Measurements from ENCODE around the gene ALDH1L1. TPM values are rescaled to one million over a fixed set of nuclear protein-coding genes. Genes with fewer than 3 reads are reported as not detected.
A peak's percentile ranks its signal among the peaks of the same experiment; 100 is the strongest.

ALDH1L1 gene
- total RNA-seq, 1 donor from 2014 or later: 0.06 TPM

DNA sequence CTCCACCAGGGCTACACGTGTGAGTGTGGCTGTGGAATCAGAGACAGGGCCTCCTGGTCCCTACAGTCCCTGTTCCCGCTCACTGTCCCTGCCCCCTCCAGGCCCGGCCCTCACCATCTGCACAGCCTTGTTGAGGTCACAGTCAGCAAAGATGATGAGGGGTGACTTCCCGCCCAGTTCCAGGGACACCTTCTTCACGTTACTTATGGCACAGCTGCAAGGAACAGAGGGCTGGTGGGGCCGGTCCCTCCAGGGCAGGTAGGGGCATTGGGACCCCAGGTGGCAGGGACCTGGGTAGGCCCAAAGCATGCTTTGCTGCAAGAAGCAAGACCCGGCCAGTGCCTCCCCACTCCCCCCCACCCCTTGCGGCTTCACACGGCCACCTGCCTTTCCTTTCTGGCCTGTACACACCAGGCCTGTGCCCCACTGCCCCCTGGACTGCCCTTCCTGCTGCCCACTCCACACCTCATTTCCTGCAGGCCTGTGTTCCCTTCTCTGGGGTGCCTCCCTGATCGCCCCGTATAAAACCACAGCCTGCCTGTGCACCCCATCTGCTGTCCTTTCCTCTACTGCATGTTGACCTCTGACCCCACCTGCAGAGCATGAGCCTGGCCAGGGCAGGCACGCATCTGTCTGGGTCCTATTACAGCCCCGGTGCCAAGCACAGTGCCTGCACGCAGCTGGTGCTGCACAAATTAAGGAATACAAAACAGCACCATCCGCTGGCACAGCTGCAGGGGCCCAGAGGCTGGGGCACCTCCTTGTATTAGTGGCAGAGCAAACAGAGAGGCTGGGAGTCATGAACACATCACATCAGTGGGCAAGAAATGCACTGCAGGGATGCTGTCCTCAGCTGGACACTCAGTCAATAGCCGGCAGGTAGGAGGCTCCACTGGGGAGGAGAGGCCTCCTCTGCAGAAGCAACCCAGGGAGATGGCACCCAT lies 65.7 kb downstream of the ALDH1L1 start:
- TF ChIP-seq, protein P1, sequence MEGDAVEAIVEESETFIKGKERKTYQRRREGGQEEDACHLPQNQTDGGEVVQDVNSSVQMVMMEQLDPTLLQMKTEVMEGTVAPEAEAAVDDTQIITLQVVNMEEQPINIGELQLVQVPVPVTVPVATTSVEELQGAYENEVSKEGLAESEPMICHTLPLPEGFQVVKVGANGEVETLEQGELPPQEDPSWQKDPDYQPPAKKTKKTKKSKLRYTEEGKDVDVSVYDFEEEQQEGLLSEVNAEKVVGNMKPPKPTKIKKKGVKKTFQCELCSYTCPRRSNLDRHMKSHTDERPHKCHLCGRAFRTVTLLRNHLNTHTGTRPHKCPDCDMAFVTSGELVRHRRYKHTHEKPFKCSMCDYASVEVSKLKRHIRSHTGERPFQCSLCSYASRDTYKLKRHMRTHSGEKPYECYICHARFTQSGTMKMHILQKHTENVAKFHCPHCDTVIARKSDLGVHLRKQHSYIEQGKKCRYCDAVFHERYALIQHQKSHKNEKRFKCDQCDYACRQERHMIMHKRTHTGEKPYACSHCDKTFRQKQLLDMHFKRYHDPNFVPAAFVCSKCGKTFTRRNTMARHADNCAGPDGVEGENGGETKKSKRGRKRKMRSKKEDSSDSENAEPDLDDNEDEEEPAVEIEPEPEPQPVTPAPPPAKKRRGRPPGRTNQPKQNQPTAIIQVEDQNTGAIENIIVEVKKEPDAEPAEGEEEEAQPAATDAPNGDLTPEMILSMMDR (conservative IDR thresholded peaks at IDR 0.05; ENCODE audit: low read depth, low read length): no peak
- no peak for DNase-seq (ENCODE audit: low read depth)
- H3K4me3 ChIP-seq (ENCODE audit: low read depth, low read length): no peak overlapping the region

DNA sequence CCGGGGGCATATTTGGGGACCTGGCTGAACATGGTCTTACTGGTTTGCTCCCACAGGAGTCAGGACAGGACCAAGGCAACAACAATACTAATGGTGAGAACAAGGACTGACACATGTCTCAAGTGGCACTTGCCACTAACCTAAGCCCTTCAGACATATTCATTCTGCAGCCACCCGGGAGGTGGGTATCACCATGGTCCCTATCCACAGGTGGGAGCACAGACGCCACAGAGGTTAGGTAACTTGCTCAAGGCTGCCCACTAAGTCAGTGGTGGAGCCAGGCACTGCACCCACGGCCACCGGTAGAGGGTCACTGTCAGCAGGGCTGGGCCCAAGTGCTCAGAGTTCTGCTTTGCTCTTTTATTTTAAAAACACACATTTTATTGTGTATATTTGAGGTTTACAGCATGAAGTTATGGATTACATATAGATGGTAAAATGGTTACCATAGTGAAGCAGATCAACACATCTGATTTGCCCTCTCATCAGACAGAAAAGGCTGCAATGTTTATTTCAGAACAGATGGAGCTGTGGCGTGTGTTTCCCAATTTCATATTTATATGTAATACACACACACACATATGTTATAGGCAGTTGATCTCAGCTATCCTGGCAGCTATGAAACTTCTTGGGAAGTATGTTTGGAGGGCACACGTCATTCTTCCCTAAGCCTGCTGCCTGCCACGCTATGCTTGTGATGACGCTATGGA lies 66.5 kb downstream of the ALDH1L1 start:
- H3K4me3 ChIP-seq (ENCODE audit: low read depth, low read length): no peak overlapping the region
- TF ChIP-seq, protein P1 (conservative IDR thresholded peaks at IDR 0.05; ENCODE audit: low read depth, low read length): peak; percentile 38
- no peak for DNase-seq (ENCODE audit: low read depth)

DNA sequence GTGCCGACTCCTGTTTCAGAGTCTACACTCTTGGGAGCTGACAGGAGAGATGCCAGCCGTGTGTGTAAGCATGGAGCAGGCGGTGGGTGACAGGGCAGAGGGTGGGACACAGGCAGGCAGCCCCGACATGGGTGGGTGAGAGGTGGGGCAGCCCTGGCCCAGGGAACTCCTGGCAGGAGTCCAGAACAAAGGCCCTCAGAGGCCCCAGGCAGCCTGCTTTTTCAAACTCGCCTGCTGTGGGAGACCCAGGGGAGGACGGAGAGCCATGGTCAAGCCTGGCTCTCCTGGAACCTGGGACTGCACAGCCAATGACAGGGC lies 67.2 kb downstream of the ALDH1L1 start:
- no peak for DNase-seq (ENCODE audit: low read depth)
- H3K4me3 ChIP-seq (ENCODE audit: low read depth, low read length): no peak overlapping the region
- TF ChIP-seq, protein P1 (conservative IDR thresholded peaks at IDR 0.05; ENCODE audit: low read depth, low read length): no peak

DNA sequence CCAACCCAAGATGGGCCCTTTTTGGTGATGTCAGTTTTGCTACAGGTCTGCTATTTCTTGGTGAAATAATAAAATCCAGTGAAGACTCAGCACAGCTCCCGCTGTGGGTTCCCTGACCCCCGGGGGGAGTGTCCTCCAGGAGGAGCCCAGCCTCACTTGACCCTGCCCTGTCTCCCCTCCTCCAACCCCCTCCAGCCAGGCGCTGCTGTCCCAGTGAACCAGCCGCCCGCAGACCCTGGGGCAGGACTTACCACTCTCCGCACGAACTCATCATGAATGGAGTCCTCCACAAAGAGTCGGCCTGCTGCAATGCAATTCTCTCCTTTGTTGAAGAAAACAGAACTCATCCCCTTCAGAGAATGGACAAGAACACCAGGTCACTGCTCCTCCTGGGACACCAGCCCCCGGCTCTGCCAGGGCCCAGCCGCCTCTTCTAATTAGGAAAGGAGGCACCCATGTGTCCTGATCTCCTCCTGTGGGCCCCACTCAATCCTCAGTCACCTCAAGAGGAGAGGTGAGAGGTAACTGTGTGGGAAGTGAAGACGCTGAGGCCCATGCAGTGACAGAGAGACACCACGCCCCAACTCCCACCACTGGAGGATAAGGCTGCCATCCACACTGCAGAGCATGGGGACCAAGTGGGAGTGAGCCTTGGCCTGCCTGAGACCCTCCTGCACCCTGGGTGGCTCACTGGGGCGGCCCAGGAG lies 67.7 kb downstream of the ALDH1L1 start:
- DNase-seq (ENCODE audit: low read depth): no peak
- TF ChIP-seq, protein P1 (conservative IDR thresholded peaks at IDR 0.05; ENCODE audit: low read depth, low read length): no peak
- no peak overlapping the region for H3K4me3 ChIP-seq (ENCODE audit: low read depth, low read length)

DNA sequence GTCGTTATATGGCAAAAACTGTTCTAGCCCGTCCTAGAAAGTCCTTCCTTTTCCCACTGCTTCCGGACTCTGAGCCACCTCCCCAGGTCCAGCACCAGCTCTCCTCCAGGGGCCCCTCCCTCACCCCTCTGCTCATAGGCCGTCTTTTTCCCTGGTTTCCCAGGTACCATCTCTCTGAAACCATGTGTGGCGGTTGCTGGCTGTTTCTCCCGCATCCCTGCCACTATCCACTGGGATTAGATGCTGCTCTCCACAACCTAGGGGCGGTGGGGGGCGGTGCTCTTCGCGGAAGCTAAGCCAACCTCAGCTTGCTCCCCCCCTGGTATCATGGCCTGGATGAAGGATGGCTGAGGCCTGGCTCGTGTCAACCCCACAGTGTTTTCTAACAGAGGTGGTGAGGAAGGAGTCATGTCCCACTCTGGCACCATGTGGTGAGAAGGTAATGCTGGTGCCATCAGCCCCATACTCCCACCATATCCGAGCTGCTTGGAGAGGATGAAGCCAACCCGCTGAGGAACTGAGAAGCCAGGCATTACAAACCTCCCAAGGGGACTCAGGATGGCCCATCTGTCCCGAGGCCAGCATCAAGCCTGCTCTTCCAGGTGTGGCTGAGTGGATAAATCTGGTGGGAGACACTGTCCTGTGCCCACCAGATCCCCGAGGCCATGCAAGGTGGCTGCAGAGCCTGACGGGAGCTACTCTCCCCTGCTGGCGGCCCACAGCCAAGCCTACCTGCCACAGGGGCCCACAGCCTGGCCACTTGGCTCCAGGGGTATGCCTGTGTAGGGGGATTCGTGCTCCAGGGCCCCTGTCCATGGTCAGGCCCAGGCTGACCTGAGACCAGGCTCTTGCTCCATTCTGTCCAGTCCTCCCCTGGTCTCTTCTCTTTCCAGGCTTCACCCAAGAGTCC lies 68.6 kb downstream of the ALDH1L1 start:
- TF ChIP-seq, protein P1 (conservative IDR thresholded peaks at IDR 0.05; ENCODE audit: low read depth, low read length): no peak
- DNase-seq (ENCODE audit: low read depth): no peak
- H3K4me3 ChIP-seq (ENCODE audit: low read depth, low read length): no peak overlapping the region

DNA sequence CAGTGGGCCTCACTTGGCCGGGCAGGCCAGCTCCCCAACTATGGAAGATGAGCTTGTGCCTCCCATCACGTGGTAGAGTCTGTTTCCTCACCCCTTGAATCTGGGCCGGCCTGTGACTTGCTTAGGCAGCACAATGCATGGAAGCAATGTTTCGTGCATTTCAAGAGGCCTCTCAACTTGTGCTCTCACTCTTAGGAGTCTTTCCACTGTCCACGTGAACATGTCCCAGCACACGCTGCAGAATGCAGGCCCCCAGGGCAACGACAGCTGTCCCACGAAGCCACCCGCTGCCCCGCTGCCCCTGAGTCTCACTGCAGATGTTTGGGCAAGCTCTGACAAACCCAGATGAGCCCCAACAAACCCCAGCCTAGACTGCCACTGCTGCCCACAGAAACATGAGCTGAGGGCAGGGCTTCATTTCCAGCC lies 69.2 kb downstream of the ALDH1L1 start:
- H3K4me3 ChIP-seq (ENCODE audit: low read depth, low read length): no peak overlapping the region
- no peak for DNase-seq (ENCODE audit: low read depth)
- TF ChIP-seq, protein P1 (conservative IDR thresholded peaks at IDR 0.05; ENCODE audit: low read depth, low read length): no peak
